Measurements from ENCODE around the gene DNM3.

DNA sequence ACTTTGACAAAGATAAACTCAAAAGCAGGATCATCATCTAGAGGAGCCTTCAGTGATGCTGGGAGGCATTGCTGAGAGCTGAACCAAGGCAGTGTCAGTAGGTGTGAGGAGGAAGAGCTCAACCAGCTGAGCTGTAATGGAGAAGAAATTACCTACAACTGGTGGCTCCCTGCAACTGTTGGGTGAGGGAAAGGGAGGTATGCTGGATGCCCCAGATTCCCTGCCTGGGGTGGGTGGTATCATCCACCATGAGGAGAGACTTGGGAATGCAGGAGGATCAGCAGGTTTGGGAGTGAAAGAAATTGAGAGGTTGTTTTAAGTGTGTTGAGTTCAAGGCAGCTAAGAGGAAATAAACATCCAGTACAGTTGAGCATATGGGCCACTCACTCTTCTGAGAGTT is 199.8 kb downstream of the DNM3 start:
- no peak for TF ChIP-seq CREB1 (CRISPR knock-in tag; IDR thresholded peaks at IDR 0.05; ENCODE audit: low read depth)
- TF ChIP-seq, protein P1, sequence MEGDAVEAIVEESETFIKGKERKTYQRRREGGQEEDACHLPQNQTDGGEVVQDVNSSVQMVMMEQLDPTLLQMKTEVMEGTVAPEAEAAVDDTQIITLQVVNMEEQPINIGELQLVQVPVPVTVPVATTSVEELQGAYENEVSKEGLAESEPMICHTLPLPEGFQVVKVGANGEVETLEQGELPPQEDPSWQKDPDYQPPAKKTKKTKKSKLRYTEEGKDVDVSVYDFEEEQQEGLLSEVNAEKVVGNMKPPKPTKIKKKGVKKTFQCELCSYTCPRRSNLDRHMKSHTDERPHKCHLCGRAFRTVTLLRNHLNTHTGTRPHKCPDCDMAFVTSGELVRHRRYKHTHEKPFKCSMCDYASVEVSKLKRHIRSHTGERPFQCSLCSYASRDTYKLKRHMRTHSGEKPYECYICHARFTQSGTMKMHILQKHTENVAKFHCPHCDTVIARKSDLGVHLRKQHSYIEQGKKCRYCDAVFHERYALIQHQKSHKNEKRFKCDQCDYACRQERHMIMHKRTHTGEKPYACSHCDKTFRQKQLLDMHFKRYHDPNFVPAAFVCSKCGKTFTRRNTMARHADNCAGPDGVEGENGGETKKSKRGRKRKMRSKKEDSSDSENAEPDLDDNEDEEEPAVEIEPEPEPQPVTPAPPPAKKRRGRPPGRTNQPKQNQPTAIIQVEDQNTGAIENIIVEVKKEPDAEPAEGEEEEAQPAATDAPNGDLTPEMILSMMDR (conservative IDR thresholded peaks at IDR 0.05; ENCODE audit: low read depth in 2 of 2): no peak
- TF ChIP-seq, protein P2, sequence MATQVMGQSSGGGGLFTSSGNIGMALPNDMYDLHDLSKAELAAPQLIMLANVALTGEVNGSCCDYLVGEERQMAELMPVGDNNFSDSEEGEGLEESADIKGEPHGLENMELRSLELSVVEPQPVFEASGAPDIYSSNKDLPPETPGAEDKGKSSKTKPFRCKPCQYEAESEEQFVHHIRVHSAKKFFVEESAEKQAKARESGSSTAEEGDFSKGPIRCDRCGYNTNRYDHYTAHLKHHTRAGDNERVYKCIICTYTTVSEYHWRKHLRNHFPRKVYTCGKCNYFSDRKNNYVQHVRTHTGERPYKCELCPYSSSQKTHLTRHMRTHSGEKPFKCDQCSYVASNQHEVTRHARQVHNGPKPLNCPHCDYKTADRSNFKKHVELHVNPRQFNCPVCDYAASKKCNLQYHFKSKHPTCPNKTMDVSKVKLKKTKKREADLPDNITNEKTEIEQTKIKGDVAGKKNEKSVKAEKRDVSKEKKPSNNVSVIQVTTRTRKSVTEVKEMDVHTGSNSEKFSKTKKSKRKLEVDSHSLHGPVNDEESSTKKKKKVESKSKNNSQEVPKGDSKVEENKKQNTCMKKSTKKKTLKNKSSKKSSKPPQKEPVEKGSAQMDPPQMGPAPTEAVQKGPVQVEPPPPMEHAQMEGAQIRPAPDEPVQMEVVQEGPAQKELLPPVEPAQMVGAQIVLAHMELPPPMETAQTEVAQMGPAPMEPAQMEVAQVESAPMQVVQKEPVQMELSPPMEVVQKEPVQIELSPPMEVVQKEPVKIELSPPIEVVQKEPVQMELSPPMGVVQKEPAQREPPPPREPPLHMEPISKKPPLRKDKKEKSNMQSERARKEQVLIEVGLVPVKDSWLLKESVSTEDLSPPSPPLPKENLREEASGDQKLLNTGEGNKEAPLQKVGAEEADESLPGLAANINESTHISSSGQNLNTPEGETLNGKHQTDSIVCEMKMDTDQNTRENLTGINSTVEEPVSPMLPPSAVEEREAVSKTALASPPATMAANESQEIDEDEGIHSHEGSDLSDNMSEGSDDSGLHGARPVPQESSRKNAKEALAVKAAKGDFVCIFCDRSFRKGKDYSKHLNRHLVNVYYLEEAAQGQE (IDR thresholded peaks at IDR 0.05; ENCODE audit: unreplicated experiment): no peak
